A673 (cell line): ENCODE results near the gene KCNH3.

ENCODE experiments used
- EZH2 ChIP-seq: fragments of 200-600 bp; sonication (generic); IDR thresholded peaks from 2 replicates; pipeline ENCODE4 v1.6.1; 2017; ENCODE audit warnings: borderline replicate concordance, low read depth, mild to moderate bottlenecking, mixed read lengths, antibody characterized with exemption, low read length; ENCODE audit not compliant: poor library complexity, severe bottlenecking
- TF ChIP-seq, protein P1 (sequence below): fragments of 300-800, 200-600 bp; sonication (generic); conservative IDR thresholded peaks from 2 replicates; pipeline ENCODE4 v1.5.1; 2017; ENCODE audit warnings: low read depth, mild to moderate bottlenecking, antibody characterized with exemption, low read length, moderate library complexity, mixed read lengths

GRCh38 chr12:49598527-49598926 is 59.7 kb downstream of the KCNH3 start:
- TF ChIP-seq, protein P1, sequence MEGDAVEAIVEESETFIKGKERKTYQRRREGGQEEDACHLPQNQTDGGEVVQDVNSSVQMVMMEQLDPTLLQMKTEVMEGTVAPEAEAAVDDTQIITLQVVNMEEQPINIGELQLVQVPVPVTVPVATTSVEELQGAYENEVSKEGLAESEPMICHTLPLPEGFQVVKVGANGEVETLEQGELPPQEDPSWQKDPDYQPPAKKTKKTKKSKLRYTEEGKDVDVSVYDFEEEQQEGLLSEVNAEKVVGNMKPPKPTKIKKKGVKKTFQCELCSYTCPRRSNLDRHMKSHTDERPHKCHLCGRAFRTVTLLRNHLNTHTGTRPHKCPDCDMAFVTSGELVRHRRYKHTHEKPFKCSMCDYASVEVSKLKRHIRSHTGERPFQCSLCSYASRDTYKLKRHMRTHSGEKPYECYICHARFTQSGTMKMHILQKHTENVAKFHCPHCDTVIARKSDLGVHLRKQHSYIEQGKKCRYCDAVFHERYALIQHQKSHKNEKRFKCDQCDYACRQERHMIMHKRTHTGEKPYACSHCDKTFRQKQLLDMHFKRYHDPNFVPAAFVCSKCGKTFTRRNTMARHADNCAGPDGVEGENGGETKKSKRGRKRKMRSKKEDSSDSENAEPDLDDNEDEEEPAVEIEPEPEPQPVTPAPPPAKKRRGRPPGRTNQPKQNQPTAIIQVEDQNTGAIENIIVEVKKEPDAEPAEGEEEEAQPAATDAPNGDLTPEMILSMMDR, result no peak
- no peak for TF ChIP-seq EZH2
